ENCODE results near the gene AUTS2. TPM values are rescaled to one million over a fixed set of nuclear protein-coding genes. Genes with fewer than 3 reads are reported as not detected.

AUTS2 gene
- polyA plus RNA-seq, 3 donors = 0.08 to 0.35 TPM; not detected in 1

DNA sequence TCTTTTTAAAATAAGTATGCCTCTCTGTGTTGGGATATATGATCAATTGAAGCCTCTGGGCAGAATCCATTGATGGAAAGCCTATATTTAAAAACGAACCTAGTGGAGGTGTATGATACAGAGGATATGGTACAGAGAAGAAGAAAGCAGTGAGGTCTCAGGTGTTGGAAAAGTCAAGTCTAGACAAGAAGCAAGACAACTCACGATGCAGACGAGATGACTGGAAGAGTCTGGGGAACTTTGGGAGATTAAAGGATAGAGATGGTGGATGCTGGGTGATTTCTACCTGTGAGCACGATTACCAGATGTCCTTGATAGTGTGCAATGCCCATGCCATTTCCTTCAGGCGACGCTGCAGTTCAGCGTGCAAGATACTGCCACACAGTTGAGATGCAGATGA lies 1009.0 kb downstream of the AUTS2 start:
- no peak overlapping the region for H3K4me3 ChIP-seq (replicated peaks in 1 of 3; ENCODE audit: low read depth in 2 of 3, low read length in 3 of 3)
- TF ChIP-seq, protein P1, sequence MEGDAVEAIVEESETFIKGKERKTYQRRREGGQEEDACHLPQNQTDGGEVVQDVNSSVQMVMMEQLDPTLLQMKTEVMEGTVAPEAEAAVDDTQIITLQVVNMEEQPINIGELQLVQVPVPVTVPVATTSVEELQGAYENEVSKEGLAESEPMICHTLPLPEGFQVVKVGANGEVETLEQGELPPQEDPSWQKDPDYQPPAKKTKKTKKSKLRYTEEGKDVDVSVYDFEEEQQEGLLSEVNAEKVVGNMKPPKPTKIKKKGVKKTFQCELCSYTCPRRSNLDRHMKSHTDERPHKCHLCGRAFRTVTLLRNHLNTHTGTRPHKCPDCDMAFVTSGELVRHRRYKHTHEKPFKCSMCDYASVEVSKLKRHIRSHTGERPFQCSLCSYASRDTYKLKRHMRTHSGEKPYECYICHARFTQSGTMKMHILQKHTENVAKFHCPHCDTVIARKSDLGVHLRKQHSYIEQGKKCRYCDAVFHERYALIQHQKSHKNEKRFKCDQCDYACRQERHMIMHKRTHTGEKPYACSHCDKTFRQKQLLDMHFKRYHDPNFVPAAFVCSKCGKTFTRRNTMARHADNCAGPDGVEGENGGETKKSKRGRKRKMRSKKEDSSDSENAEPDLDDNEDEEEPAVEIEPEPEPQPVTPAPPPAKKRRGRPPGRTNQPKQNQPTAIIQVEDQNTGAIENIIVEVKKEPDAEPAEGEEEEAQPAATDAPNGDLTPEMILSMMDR (IDR thresholded peaks at IDR 0.05) = no peak
- intact Hi-C loops (cut with micrococcal nuclease) = no loop called here
- no peaks in the 10 kb centered on the region for H3K36me3 ChIP-seq (replicated peaks in 1 of 2; ENCODE audit: control insufficient read depth in 1 of 2, insufficient read depth in 2 of 2, low read length in 2 of 2)
- Mint-ChIP-seq H3K27ac (no peak overlapping the region), H3K9me3 (peaks cover 0 to 22% (median 3%) of the 10 kb centered on the region in 7 donors), H3K36me3 (no peaks in the 10 kb centered on the region), H3K27me3 (ENCODE audit: low read depth in 3 of 3) (peaks cover 0 to 4% (median 0%) of the 10 kb centered on the region in 3 donors), H3K4me3 (no peak overlapping the region), H3K4me1 (no peaks in the 10 kb centered on the region)
- H3K27me3 ChIP-seq (ENCODE audit: control insufficient read depth in 2 of 2, insufficient read depth in 2 of 2, low read length in 2 of 2) = no peaks in the 10 kb centered on the region
- no peaks in the 10 kb centered on the region for H4K20me1 ChIP-seq (ENCODE audit: insufficient read depth, low read length)
- no peak overlapping the region for H3K4me2 ChIP-seq (replicated peaks; ENCODE audit: extremely low read depth, low read length, poor library complexity, severe bottlenecking)
- no peaks in the 10 kb centered on the region for H3K79me2 ChIP-seq (ENCODE audit: insufficient read depth, low read length)
- H3K9me3 ChIP-seq (replicated peaks in 1 of 2; ENCODE audit: control insufficient read depth in 1 of 2, insufficient read depth in 1 of 2, low read length in 2 of 2) = peaks cover 8 to 11% of the 10 kb centered on the region in 2 donors
- no peak overlapping the region for H3K9ac ChIP-seq (ENCODE audit: insufficient read depth, low read length, poor library complexity, severe bottlenecking)
- DNase-seq = no peak
- no peaks in the 10 kb centered on the region for H3K4me1 ChIP-seq (ENCODE audit: control insufficient read depth in 1 of 2, insufficient read depth in 2 of 2, low read length in 2 of 2)
- H2AFZ ChIP-seq (ENCODE audit: insufficient read depth, low read depth, low read length, poor library complexity, severe bottlenecking) = no peak overlapping the region
- 91% methylated on average over 3 of the region's 7 CpGs for WGBS (ENCODE audit: insufficient coverage)
- no peak overlapping the region for H3K27ac ChIP-seq (ENCODE audit: low read depth in 1 of 2, low read length in 2 of 2)

GRCh38 chr7:70607759-70608158 lies 1009.5 kb downstream of the AUTS2 start:
- H3K27ac Mint-ChIP-seq = no peak overlapping the region
- Histone ChIP-seq H3K27me3 (ENCODE audit: control insufficient read depth in 2 of 2, insufficient read depth in 2 of 2, low read length in 2 of 2) (no peaks in the 10 kb centered on the region), H3K4me2 (replicated peaks; ENCODE audit: extremely low read depth, low read length, poor library complexity, severe bottlenecking) (no peak overlapping the region), H3K9me3 (replicated peaks in 1 of 2; ENCODE audit: control insufficient read depth in 1 of 2, insufficient read depth in 1 of 2, low read length in 2 of 2) (peaks cover 8 to 11% of the 10 kb centered on the region in 2 donors), H4K20me1 (ENCODE audit: insufficient read depth, low read length) (no peaks in the 10 kb centered on the region), H3K4me1 (ENCODE audit: control insufficient read depth in 1 of 2, insufficient read depth in 2 of 2, low read length in 2 of 2) (no peaks in the 10 kb centered on the region), H3K4me3 (replicated peaks in 1 of 3; ENCODE audit: low read depth in 2 of 3, low read length in 3 of 3) (no peak overlapping the region), H3K79me2 (ENCODE audit: insufficient read depth, low read length) (no peaks in the 10 kb centered on the region), H2AFZ (ENCODE audit: insufficient read depth, low read depth, low read length, poor library complexity, severe bottlenecking) (no peak overlapping the region), H3K36me3 (replicated peaks in 1 of 2; ENCODE audit: control insufficient read depth in 1 of 2, insufficient read depth in 2 of 2, low read length in 2 of 2) (no peaks in the 10 kb centered on the region), H3K27ac (ENCODE audit: low read depth in 1 of 2, low read length in 2 of 2) (no peak overlapping the region), H3K9ac (ENCODE audit: insufficient read depth, low read length, poor library complexity, severe bottlenecking) (no peak overlapping the region)
- peaks cover 0 to 18% (median 3%) of the 10 kb centered on the region in 7 donors for H3K9me3 Mint-ChIP-seq
- no peak for DNase-seq
- TF ChIP-seq, protein P1 (IDR thresholded peaks at IDR 0.05) = no peak
- H3K4me1 Mint-ChIP-seq = no peaks in the 10 kb centered on the region
- intact Hi-C loops (cut with micrococcal nuclease) = no loop called here
- no CpG with 5 or more reads among the region's 1 CpG for WGBS (ENCODE audit: insufficient coverage)
- peaks cover 0 to 4% (median 0%) of the 10 kb centered on the region in 3 donors for H3K27me3 Mint-ChIP-seq (ENCODE audit: low read depth in 3 of 3)
- H3K36me3 Mint-ChIP-seq = no peaks in the 10 kb centered on the region
- H3K4me3 Mint-ChIP-seq = no peak overlapping the region

Data from CD14-positive monocyte (primary cell).